Left ventricle myocardium superior (tissue), 1 donor: ENCODE measurements around the gene OARD1. TPM values are rescaled to one million over a fixed set of nuclear protein-coding genes. Genes with fewer than 3 reads are reported as not detected.
"Not testable (repeated sequence)": the region's sequence is repeated elsewhere in the genome, so short reads cannot be mapped to it uniquely, and the experiment has no call there.

ENCODE experiments used
- ATAC-seq: fragments of 200-7000 bp; cut with Tn5 transposase; one replicate; pipeline ENCODE4 v1.9.1; 2020; ENCODE audit warnings: mild to moderate bottlenecking, moderate library complexity
- DNase-seq: peaks from one replicate; pipeline ENCODE4 v3.0.0-alpha.2; 2020
- intact Hi-C: fragments of 100-400 bp; cut with micrococcal nuclease; formaldehyde crosslinking; loops from one replicate; pipeline ENCODE4 v1.11.0; 2022
- total RNA-seq: library from RNA; stranded (reverse); fragmentation: NEBNext Ultra II Directional; extraction: Animal tissue kit (Norgen Biotek cat#: 25700); gene quantifications from one replicate; pipeline ENCODE4 v1.2.1, GENCODE V29; 2021
- donor health status: DM: no; HTN: yes; CAD: no; lungs with severe emphysema.

OARD1 gene
- total RNA-seq, 1 donor from 2014 or later, result 22.2 TPM

GRCh38 chr6:41036601-41037000 lies 35.6 kb downstream of the OARD1 start:
- intact Hi-C loops, result no loop called here
- ATAC-seq, result no peak
- DNase-seq, result no peak

- ATAC-seq (no peak), DNase-seq (no peak)
- intact Hi-C loops, result no loop called here
These were observed 36.0 kb downstream of the OARD1 start for GRCh38 chr6:41036186-41036585.

- DNase-seq, result no peak
- ATAC-seq, result no peak
- intact Hi-C loops, result no loop called here
These were observed 38.4 kb downstream of the OARD1 start for GRCh38 chr6:41033776-41034175.

- no peak for ATAC-seq
- no peak for DNase-seq
- intact Hi-C loops, result no loop called here
These were observed 39.3 kb downstream of the OARD1 start for GRCh38 chr6:41032830-41033229.

GRCh38 chr6:41028561-41029412 lies 43.4 kb downstream of the OARD1 start:
- no peak for DNase-seq
- peak; percentile 69 for ATAC-seq
- intact Hi-C loops, result loop anchor here (10.0 kb wide), 1 partner anchor 134 kb away; no protein-coding TSS in a partner anchor

- intact Hi-C loops, result loop anchor here (10.0 kb wide), 1 partner anchor 133 kb away; no protein-coding TSS in a partner anchor
- peak; percentile 95 for DNase-seq
- ATAC-seq, result peak; percentile 97
These were observed 44.2 kb downstream of the OARD1 start for GRCh38 chr6:41027799-41028560.

GRCh38 chr6:41027241-41027640 lies 44.9 kb downstream of the OARD1 start:
- DNase-seq (no peak), ATAC-seq (no peak)
- intact Hi-C loops, result loop anchor here (10.0 kb wide), 1 partner anchor 132 kb away; no protein-coding TSS in a partner anchor

GRCh38 chr6:41025966-41026530 lies 46.1 kb downstream of the OARD1 start:
- intact Hi-C loops, result loop anchor here (10.0 kb wide), 1 partner anchor 131 kb away; no protein-coding TSS in a partner anchor

GRCh38 chr6:41023114-41023513 lies 49.0 kb downstream of the OARD1 start:
- ATAC-seq (no peak), DNase-seq (no peak)
- intact Hi-C loops, result loop anchor here (10.0 kb wide), 1 partner anchor 128 kb away; no protein-coding TSS in a partner anchor

More at GRCh38 chr6:41025966-41026530, 46.1 kb downstream of the OARD1 start:
- ATAC-seq (no peak), DNase-seq (no peak)

GRCh38 chr6:41022294-41022693 lies 49.9 kb downstream of the OARD1 start:
- intact Hi-C loops, result loop anchor here (10.0 kb wide), 1 partner anchor 127 kb away; no protein-coding TSS in a partner anchor
- no peak for DNase-seq
- ATAC-seq, result no peak

- no peak for DNase-seq
- intact Hi-C loops, result loop anchor here (10.0 kb wide), 1 partner anchor 127 kb away; no protein-coding TSS in a partner anchor
- ATAC-seq, result peak; percentile 89
These were observed 50.3 kb downstream of the OARD1 start for GRCh38 chr6:41021832-41022231.

- DNase-seq (no peak), ATAC-seq (no peak)
- intact Hi-C loops, result no loop called here
These were observed 54.5 kb downstream of the OARD1 start for GRCh38 chr6:41017663-41018062.

- intact Hi-C loops, ATAC-seq, DNase-seq: not testable (repeated sequence)
These were observed 56.3 kb downstream of the OARD1 start for GRCh38 chr6:41015860-41016259.

GRCh38 chr6:41014780-41015179 lies 57.4 kb downstream of the OARD1 start:
- intact Hi-C loops, result no loop called here
- no peak for DNase-seq
- no peak for ATAC-seq

Other genes starting within 250 kb of the OARD1 start
- 0.20 TPM for gene UNC5CL, start 33.1 kb downstream of the OARD1 start, total RNA-seq
- not detected for gene TSPO2, start 29.9 kb downstream of the OARD1 start, total RNA-seq
- gene APOBEC2, start 19.2 kb downstream of the OARD1 start, total RNA-seq, result 237 TPM
- 12.1 TPM for gene NFYA, start 618 bp upstream of the OARD1 start, total RNA-seq
- not detected for gene TREML1, start 82.0 kb upstream of the OARD1 start, total RNA-seq
- 0.59 TPM for gene TREM2, start 90.8 kb upstream of the OARD1 start, total RNA-seq
- gene TREML2, start 128.8 kb upstream of the OARD1 start, total RNA-seq, result not detected
- not detected for gene TREML4, start 156.0 kb upstream of the OARD1 start, total RNA-seq
- gene TREM1, start 214.3 kb upstream of the OARD1 start, total RNA-seq, result 0.92 TPM